ENCODE data around the gene EIF3I.

The EIF3I gene

DNA sequence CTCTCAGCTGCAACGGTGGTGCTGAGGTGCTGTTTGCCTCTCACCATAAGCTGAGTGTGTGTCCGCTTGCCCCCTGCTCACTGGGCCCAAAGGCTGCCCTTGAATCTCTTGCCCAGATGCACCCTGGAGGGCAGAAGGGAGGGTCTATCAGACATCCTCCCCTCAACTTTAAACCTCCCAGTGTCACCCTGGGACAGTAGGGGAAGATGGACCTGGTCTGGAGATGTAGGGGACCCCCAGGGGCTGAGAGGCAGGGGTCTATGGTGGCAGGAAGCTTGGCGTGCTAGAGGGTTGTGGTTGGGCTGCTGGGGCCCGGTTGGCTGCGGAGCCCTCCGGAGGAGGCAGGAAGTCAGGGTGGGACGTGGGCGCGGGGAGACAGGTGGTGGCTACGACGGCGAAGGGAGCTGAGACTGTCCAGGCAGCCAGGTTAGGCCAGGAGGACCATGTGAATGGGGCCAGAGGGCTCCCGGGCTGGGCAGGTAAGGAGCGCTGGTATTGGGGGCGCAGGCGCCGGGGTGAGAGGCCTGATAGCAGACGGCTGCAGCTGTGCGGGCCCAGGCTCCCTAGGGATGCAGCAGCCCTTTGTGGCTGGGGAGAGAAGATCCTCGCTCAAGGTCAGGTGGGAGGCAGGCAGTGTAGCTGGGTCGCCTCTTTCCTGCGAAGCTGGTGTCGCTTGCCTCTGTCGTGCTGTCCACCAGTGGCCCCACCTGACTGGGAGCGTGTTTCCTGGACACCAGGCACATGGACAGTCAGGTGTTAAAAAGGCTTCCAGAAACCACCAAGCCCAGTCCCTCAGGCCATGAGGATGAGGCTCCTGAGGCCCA is 28.9 kb downstream of the EIF3I start, which contains the start of gene LCK:
LCK (plus strand) TSS at position 373 of the 824 bp plus-strand sequence. CDS start 23,065 bp downstream, outside the sequence.
- TF ChIP-seq FOXM1 (IDR thresholded peaks at IDR 0.05; ENCODE audit: borderline replicate concordance, low read depth) (no peak), TAF1 (IDR thresholded peaks at IDR 0.05; ENCODE audit: low read depth) (no peak), NFIC (IDR thresholded peaks at IDR 0.05) (no peak), TEAD4 (IDR thresholded peaks at IDR 0.05) (no peak), RAD21 (IDR thresholded peaks at IDR 0.05; ENCODE audit: low read depth) (no peak), ZBTB7A (IDR thresholded peaks at IDR 0.05; ENCODE audit: low read depth) (no peak), YY1 (IDR thresholded peaks at IDR 0.05; ENCODE audit: low read depth) (no peak), EP300 (IDR thresholded peaks at IDR 0.05; ENCODE audit: borderline replicate concordance) (no peak), CREB1 (IDR thresholded peaks at IDR 0.05; ENCODE audit: low read depth) (no peak), TCF12 (IDR thresholded peaks at IDR 0.05; ENCODE audit: low read depth) (no peak), CEBPB (IDR thresholded peaks at IDR 0.05) (no peak), EGR1 (IDR thresholded peaks at IDR 0.05) (no peak)
- TF ChIP-seq, protein P1, sequence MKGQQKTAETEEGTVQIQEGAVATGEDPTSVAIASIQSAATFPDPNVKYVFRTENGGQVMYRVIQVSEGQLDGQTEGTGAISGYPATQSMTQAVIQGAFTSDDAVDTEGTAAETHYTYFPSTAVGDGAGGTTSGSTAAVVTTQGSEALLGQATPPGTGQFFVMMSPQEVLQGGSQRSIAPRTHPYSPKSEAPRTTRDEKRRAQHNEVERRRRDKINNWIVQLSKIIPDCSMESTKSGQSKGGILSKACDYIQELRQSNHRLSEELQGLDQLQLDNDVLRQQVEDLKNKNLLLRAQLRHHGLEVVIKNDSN (IDR thresholded peaks at IDR 0.05) = no peak
- TF ChIP-seq, protein P2, sequence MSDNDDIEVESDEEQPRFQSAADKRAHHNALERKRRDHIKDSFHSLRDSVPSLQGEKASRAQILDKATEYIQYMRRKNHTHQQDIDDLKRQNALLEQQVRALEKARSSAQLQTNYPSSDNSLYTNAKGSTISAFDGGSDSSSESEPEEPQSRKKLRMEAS (IDR thresholded peaks at IDR 0.05) = no peak
- TF ChIP-seq, protein P3, sequence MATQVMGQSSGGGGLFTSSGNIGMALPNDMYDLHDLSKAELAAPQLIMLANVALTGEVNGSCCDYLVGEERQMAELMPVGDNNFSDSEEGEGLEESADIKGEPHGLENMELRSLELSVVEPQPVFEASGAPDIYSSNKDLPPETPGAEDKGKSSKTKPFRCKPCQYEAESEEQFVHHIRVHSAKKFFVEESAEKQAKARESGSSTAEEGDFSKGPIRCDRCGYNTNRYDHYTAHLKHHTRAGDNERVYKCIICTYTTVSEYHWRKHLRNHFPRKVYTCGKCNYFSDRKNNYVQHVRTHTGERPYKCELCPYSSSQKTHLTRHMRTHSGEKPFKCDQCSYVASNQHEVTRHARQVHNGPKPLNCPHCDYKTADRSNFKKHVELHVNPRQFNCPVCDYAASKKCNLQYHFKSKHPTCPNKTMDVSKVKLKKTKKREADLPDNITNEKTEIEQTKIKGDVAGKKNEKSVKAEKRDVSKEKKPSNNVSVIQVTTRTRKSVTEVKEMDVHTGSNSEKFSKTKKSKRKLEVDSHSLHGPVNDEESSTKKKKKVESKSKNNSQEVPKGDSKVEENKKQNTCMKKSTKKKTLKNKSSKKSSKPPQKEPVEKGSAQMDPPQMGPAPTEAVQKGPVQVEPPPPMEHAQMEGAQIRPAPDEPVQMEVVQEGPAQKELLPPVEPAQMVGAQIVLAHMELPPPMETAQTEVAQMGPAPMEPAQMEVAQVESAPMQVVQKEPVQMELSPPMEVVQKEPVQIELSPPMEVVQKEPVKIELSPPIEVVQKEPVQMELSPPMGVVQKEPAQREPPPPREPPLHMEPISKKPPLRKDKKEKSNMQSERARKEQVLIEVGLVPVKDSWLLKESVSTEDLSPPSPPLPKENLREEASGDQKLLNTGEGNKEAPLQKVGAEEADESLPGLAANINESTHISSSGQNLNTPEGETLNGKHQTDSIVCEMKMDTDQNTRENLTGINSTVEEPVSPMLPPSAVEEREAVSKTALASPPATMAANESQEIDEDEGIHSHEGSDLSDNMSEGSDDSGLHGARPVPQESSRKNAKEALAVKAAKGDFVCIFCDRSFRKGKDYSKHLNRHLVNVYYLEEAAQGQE (IDR thresholded peaks at IDR 0.05; ENCODE audit: low read depth) = no peak

DNA sequence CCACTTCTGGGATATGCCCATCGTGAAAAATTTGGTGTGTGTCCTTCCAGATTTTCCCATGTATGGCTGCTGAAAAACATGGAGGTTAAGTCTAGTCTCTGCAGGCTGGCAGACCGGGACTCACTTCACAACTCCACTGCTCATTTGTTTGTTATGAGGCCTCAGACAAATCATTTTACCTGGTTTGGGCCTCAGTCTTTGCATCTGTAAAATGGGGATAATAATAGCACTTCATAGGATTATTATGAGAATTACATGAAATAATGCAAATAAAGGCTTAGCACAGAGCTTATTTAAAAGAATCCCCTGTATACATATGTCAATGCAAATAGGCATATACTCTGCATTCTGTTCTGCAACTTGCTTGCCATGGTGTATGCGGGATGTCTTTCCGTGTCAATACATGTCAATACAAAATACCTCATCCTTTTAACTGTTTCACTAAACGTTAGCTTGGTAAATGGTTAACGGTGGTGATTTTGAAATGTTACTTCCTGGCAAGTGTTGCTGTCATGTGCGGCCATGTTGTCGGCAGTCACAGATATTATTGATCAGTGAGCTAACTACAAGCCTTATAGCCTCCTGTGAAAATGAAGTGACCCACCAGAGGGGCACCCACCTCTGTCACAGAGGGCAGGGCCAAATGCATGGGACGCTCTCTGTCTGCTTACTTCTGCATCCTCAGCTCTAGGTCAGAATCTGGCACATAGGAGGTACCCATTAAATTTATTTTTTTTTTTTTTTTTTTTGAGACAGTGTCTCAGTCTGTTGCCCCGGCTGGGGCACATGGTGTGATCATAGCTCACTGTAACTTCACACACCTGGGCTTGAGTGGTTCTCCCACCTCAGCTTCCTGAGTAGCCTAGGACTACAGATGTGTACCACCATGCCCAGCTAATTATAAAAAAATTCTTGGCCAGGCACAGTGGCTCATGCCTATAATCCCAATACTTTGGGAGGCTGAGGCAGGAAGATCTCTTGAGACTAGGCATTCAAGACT is 33.2 kb downstream of the EIF3I start:
- TF ChIP-seq CEBPB (IDR thresholded peaks at IDR 0.05) (no peak), EP300 (IDR thresholded peaks at IDR 0.05; ENCODE audit: borderline replicate concordance) (no peak), YY1 (IDR thresholded peaks at IDR 0.05; ENCODE audit: low read depth) (no peak), ZBTB7A (IDR thresholded peaks at IDR 0.05; ENCODE audit: low read depth) (no peak), RAD21 (IDR thresholded peaks at IDR 0.05; ENCODE audit: low read depth) (no peak), CREB1 (IDR thresholded peaks at IDR 0.05; ENCODE audit: low read depth) (no peak), EGR1 (IDR thresholded peaks at IDR 0.05) (no peak), TAF1 (IDR thresholded peaks at IDR 0.05; ENCODE audit: low read depth) (no peak), TEAD4 (IDR thresholded peaks at IDR 0.05) (no peak), TCF12 (IDR thresholded peaks at IDR 0.05; ENCODE audit: low read depth) (no peak), FOXM1 (IDR thresholded peaks at IDR 0.05; ENCODE audit: borderline replicate concordance, low read depth) (no peak)
- TF ChIP-seq, protein P3 (IDR thresholded peaks at IDR 0.05; ENCODE audit: low read depth) = no peak
- TF ChIP-seq, protein P2 (IDR thresholded peaks at IDR 0.05) = no peak
- TF ChIP-seq, protein P1 (IDR thresholded peaks at IDR 0.05) = no peak

DNA sequence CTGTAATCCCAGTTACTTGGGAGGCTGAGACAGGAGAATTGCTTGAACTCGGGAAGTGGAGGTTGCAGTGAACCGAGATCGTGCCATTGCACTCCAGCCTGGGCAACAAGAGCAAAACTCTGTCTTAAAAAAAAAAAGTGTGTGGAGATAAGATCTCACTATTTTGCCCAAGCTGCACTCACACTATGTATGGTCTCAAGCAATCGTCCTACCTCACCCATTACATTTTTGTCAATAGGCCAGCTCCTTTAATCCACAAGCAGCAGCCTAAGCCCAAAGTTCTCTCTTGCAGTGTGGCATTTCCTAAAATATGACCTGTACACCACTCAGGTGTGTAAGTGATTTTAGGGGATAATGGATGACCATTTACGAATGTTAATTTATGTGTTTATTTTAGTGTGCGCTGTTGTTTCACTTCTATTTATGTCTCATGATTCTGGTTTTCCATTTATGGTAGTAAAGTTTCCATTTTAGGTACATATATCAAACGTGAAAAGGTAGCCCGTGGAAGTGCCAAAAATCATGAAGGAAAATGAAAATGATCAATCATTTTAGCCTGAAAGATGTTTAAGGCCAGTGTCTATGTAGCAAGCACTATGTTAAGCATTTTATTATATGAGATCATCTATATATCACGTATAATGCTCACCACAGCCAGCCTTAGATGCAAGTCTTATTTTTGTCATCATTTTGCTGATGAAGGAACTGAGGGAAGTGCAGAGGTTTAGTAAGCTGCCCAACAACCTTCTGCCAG is 34.4 kb downstream of the EIF3I start:
- no peak for TF ChIP-seq RAD21 (IDR thresholded peaks at IDR 0.05; ENCODE audit: low read depth)
- TF ChIP-seq FOXM1 (IDR thresholded peaks at IDR 0.05; ENCODE audit: borderline replicate concordance, low read depth) = no peak

DNA sequence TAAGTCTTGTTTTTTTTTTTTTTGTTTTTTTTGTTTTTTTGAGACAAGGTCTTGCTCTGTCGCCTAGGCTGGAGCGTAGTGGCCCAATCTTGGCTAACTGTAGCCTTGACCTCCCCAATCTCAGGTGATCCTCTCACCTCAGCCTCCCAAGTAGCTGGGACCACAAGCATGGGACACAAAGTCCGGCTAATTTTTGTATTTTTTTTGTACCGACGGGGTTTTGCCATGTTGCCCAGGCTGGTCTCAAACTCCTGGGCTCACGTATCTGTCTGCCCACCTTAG is 35.0 kb downstream of the EIF3I start:
- no peak for TF ChIP-seq CREB1 (IDR thresholded peaks at IDR 0.05; ENCODE audit: low read depth)
- TF ChIP-seq, protein P1 (IDR thresholded peaks at IDR 0.05) = no peak
- no peak for TF ChIP-seq TEAD4 (IDR thresholded peaks at IDR 0.05)
- TF ChIP-seq, protein P2 (IDR thresholded peaks at IDR 0.05) = no peak
- no peak for TF ChIP-seq TAF1 (IDR thresholded peaks at IDR 0.05; ENCODE audit: low read depth)
- TF ChIP-seq, protein P3 (IDR thresholded peaks at IDR 0.05; ENCODE audit: low read depth) = no peak
- no peak for TF ChIP-seq TCF12 (IDR thresholded peaks at IDR 0.05; ENCODE audit: low read depth)
- no peak for TF ChIP-seq RAD21 (IDR thresholded peaks at IDR 0.05; ENCODE audit: low read depth)
- TF ChIP-seq CEBPB (IDR thresholded peaks at IDR 0.05) = no peak
- TF ChIP-seq NFIC (IDR thresholded peaks at IDR 0.05) = no peak
- TF ChIP-seq ZBTB7A (IDR thresholded peaks at IDR 0.05; ENCODE audit: low read depth) = no peak
- TF ChIP-seq YY1 (IDR thresholded peaks at IDR 0.05; ENCODE audit: low read depth) = no peak
- no peak for TF ChIP-seq EGR1 (IDR thresholded peaks at IDR 0.05)
- TF ChIP-seq FOXM1 (IDR thresholded peaks at IDR 0.05; ENCODE audit: borderline replicate concordance, low read depth) = no peak
- TF ChIP-seq EP300 (IDR thresholded peaks at IDR 0.05; ENCODE audit: borderline replicate concordance) = no peak
